Fibroblast of the aortic adventitia (primary cell): Measurements from ENCODE around the gene ARMC2. TPM values are rescaled to one million over a fixed set of nuclear protein-coding genes. Genes with fewer than 3 reads are reported as not detected.
"Not testable (repeated sequence)": the region's sequence is repeated elsewhere in the genome, so short reads cannot be mapped to it uniquely, and the experiment has no call there.

Source experiments
- DNase-seq: peaks from one replicate; pipeline ENCODE4 v3.0.0-alpha.2; 2010; ENCODE audit warnings: low read depth
- H3K4me3 ChIP-seq: 2 replicates; pipeline ENCODE4 v1.5.1; 2011; ENCODE audit warnings: low read depth, mild to moderate bottlenecking, control low read depth, low read length, moderate library complexity
- total RNA-seq: library from RNA; depleted of rRNA; stranded (reverse); fragments of >200 nt; gene quantifications from 2 replicates; pipeline ENCODE4 v1.2.3, GENCODE V29; 2012; ENCODE audit warnings: low replicate concordance
- TF ChIP-seq, protein P1 (sequence below): IDR thresholded peaks from 2 replicates; pipeline ENCODE4 v1.5.1; 2011; ENCODE audit warnings: mild to moderate bottlenecking, low read length, control low read depth, inconsistent platforms; ENCODE audit not compliant: insufficient read depth

ARMC2 gene
- total RNA-seq, 1 donor = 2.5 TPM

DNA sequence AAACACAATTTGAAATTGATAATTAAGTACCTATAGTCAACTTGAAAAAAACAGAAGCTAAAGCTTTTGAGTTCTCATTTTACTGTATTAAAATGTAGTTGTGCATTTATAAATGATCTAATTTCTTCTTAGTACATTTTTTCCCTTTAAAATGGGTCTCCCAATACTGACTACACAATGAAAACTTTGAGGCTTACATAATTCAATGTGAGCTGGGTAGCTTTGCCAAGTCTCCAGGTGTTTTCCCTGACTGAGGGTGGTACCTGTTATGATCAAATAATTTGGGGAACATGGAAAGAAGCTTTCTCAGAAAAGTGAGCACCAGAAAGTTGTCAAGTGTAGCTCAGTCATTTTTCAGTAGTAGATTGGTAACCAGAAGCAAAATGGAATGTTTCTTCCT lies 74.3 kb downstream of the ARMC2 start:
- no peak for DNase-seq
- no peak overlapping the region for H3K4me3 ChIP-seq
- TF ChIP-seq, protein P1, sequence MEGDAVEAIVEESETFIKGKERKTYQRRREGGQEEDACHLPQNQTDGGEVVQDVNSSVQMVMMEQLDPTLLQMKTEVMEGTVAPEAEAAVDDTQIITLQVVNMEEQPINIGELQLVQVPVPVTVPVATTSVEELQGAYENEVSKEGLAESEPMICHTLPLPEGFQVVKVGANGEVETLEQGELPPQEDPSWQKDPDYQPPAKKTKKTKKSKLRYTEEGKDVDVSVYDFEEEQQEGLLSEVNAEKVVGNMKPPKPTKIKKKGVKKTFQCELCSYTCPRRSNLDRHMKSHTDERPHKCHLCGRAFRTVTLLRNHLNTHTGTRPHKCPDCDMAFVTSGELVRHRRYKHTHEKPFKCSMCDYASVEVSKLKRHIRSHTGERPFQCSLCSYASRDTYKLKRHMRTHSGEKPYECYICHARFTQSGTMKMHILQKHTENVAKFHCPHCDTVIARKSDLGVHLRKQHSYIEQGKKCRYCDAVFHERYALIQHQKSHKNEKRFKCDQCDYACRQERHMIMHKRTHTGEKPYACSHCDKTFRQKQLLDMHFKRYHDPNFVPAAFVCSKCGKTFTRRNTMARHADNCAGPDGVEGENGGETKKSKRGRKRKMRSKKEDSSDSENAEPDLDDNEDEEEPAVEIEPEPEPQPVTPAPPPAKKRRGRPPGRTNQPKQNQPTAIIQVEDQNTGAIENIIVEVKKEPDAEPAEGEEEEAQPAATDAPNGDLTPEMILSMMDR = no peak

- no peak for DNase-seq
- no peak overlapping the region for H3K4me3 ChIP-seq
- TF ChIP-seq, protein P1 = no peak
Observed at GRCh38 chr6:108927927-108928326, 79.7 kb downstream of the ARMC2 start.

GRCh38 chr6:108928650-108929049 lies 80.4 kb downstream of the ARMC2 start:
- TF ChIP-seq, protein P1 = no peak
- no peak overlapping the region for H3K4me3 ChIP-seq

GRCh38 chr6:108931090-108931489 lies 82.9 kb downstream of the ARMC2 start:
- DNase-seq, H3K4me3 ChIP-seq: not testable (repeated sequence)

More at GRCh38 chr6:108928650-108929049, 80.4 kb downstream of the ARMC2 start:
- DNase-seq = no peak

DNA sequence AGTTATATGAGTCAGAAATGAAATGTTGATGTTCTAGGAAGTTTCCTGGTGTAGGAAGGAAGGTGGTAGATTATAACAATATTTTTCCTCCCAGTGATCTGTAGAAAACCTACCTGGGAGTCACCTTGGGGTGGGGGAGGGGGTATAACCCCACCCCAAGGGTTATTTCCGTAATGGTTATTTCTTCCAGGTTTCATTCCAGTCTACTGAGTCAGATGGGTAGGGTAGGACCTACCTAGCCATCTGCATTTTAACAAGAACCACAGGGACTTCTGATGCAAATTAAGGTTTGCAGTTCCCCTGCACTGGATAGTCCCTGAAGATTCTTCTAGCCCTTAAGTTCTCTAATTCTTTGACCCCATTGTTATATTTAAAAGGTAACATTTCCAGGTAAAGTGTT lies 88.9 kb downstream of the ARMC2 start:
- TF ChIP-seq, protein P1 = no peak
- DNase-seq = no peak

DNA sequence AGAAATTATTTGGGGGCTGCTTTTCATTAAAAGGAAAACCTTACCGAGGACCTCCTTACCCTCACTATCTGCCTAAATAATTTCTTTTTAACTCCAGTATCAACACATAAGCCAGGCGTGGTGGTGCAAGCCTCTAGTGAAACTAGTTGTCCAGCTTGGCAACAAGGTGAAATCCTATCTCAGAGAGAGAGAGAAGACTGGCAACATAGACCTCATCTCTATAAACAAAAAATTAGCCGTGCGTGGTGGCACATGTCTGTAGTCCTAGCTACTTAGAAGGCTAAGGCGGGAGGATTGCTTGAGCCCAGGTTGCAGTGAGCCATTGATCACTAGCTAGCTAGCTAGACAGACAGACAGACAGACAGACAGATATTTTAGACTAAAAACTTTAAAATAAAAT lies 92.5 kb downstream of the ARMC2 start:
- no peak for DNase-seq
- TF ChIP-seq, protein P1 = no peak
- no peak overlapping the region for H3K4me3 ChIP-seq

More for the DNA sequence above, 88.9 kb downstream of the ARMC2 start:
- H3K4me3 ChIP-seq = no peak overlapping the region

GRCh38 chr6:108941281-108941680 lies 93.1 kb downstream of the ARMC2 start:
- DNase-seq = no peak
- no peak overlapping the region for H3K4me3 ChIP-seq
- TF ChIP-seq, protein P1 = no peak

- TF ChIP-seq, protein P1 = no peak
- H3K4me3 ChIP-seq = no peak overlapping the region
- no peak for DNase-seq
Observed at GRCh38 chr6:108941859-108942258, 93.6 kb downstream of the ARMC2 start.
